Heart left ventricle (tissue), 16 donors: ENCODE results near the gene BCKDHB. TPM values are rescaled to one million over a fixed set of nuclear protein-coding genes. Genes with fewer than 3 reads are reported as not detected.

ENCODE experiments used
- ATAC-seq, 4 donors: fragments of 200-7000 bp; cut with Tn5 transposase; one replicate each; pipeline ENCODE4 v1.9.1; 2020 to 2022; ENCODE audit warnings: moderate library complexity in 4 of 4, mild to moderate bottlenecking in 3 of 4, moderate number of reproducible peaks in 1 of 4
- DNase-seq, 5 donors: peaks; one replicate each; pipeline ENCODE4 v3.0.0-alpha.2; 2020
- H3K27ac ChIP-seq, 12 donors: fragments of 200-600 bp; sonication (generic) in 4 of 12; one replicate each; pipeline versions ENCODE4 v1.5.0 to v1.8.0; 2016 to 2022; ENCODE audit warnings: mild to moderate bottlenecking in 2 of 12
- H3K27me3 ChIP-seq, 9 donors: fragments of 200-600 bp; sonication (generic) in 2 of 9; one replicate each; pipeline versions ENCODE4 v1.5.1 to v1.8.0; 2016 to 2022; ENCODE audit warnings: mild to moderate bottlenecking in 3 of 9
- H3K36me3 ChIP-seq, 9 donors: fragments of 200-600 bp; sonication (generic) in 2 of 9; one replicate each; pipeline versions ENCODE4 v1.5.0 to v1.8.0; 2018 to 2022; ENCODE audit warnings: mild to moderate bottlenecking in 2 of 9
- H3K4me1 ChIP-seq, 12 donors: fragments of 200-600 bp; sonication (generic) in 4 of 12; one replicate each; pipeline versions ENCODE4 v1.5.0 to v1.8.0; 2016 to 2022; ENCODE audit warnings: mild to moderate bottlenecking in 3 of 12
- H3K4me3 ChIP-seq, 12 donors: fragments of 200-600 bp; sonication (generic) in 4 of 12; one replicate each; pipeline versions ENCODE4 v1.5.0 to v1.8.0; 2017 to 2022; ENCODE audit warnings: mild to moderate bottlenecking in 9 of 12, moderate library complexity in 4 of 12
- H3K9me3 ChIP-seq, 12 donors: fragments of 200-600 bp; sonication (generic) in 4 of 12; one replicate each; pipeline versions ENCODE4 v1.5.0 to v1.8.0; 2016 to 2022; ENCODE audit warnings: mild to moderate bottlenecking in 1 of 12
- CTCF ChIP-seq, 12 donors: fragments of 200-600 bp; sonication (generic) in 4 of 12; IDR thresholded peaks; one replicate each; pipeline versions ENCODE4 v1.5.0 to v1.8.0; 2018 to 2022; ENCODE audit warnings: antibody characterized with exemption in 12 of 12, mild to moderate bottlenecking in 5 of 12
- POLR2A ChIP-seq, 2 donors: fragments of 450-650 bp; IDR thresholded peaks; one replicate each; pipeline ENCODE4 v1.6.1; 2017; ENCODE audit warnings: antibody characterized with exemption in 2 of 2, mild to moderate bottlenecking in 2 of 2, moderate library complexity in 2 of 2
- WGBS, 4 donors: extraction: QIAGEN DNeasy Blood & Tissue Kit in 2 of 4; methylation state at CpG; one replicate each; pipeline versions ENCODE4 v1.1.5 to v1.1.7; 2013 to 2018; 5-methylcytosine and 5-hydroxymethylcytosine counted together
- intact Hi-C, 10 donors: fragments of 100-400 bp; cut with DNase I; formaldehyde crosslinking; loops; one replicate each; pipeline versions ENCODE4 v1.11.1 to v1.14.2; 2022
- polyA plus RNA-seq, 2 donors: library from polyadenylated mRNA; stranded (reverse); fragments of 200-250 nt; gene quantifications; one replicate each; pipeline ENCODE4 v1.2.3, GENCODE V29; 2013
- total RNA-seq, 9 donors: library from RNA; depleted of rRNA in 2 of 9; stranded (reverse); fragments of >200 nt in 2 of 9; fragmentation: NEBNext Ultra II Directional in 3 of 9; extraction: Animal tissue kit (Norgen Biotek cat#: 25700) in 3 of 9; gene quantifications; one replicate each; pipeline versions ENCODE4 v1.1.0 to v1.2.4, GENCODE V29; 2016 to 2023
- donor health status: ischemic (EF 13 %, LVEDD 7.1; RV severe dilation, severe dysfunction).
- donor health status: healthy with polysubstance abuse.
- donor health status: DM: no; HTN: yes; CAD: no.
- donor health status: DM: no; HTN: no; CAD: no.
- donor health status: ischemic (EF 25% LVEDD 6.9; RV normal size, moderate dysfunction).
- donor health status: ischemic (EF 25% LVEDD 5.7; RV mildly dilated, moderate dysfunction).
- donor health status: healthy.
- donor health status: DM: yes; HTN: yes; CAD: no.
- donor health status: ischemic (EF 35%, LVEDD 5.7; RV mildly dilated, moderate dysfunction).
- donor health status: nonischemic (EF 11% LVEDD 7.7; RV severe dilation, severe dysfunction).
- donor health status: DM: yes; HTN: yes; CAD: no.
- donor health status: PGD.
- donor health status: ischemic (EF 29% LVEDD 5.4; RV normal size, mild dysfunction).
- donor health status: nonischemic (EF 23%, LVEDD 6.1; RV moderate dilation, normal function).

The BCKDHB gene
- total and polyA plus RNA-seq, 11 donors, result 10.1 to 41.9 (median 27.6) TPM

- TF ChIP-seq POLR2A (IDR thresholded peaks at IDR 0.05) (no peak), CTCF (IDR thresholded peaks at IDR 0.05) (no peak)
- 74 to 95% (median 90%) methylated on average over 4 of the region's 4 CpGs for WGBS, 4 donors
- ATAC-seq, result no peak
Measured at GRCh38 chr6:80272988-80273387, 166.5 kb downstream of the BCKDHB start.

GRCh38 chr6:80276861-80277260 lies 170.4 kb downstream of the BCKDHB start:
- H3K27me3 ChIP-seq, result no peaks in the 10 kb centered on the region
- ATAC-seq, result no peak
- H3K27ac ChIP-seq, result no peak overlapping the region
- intact Hi-C loops, result no loop called here
- no peaks in the 10 kb centered on the region for H3K4me1 ChIP-seq
- H3K36me3 ChIP-seq, result peaks cover 0 to 4% (median 0%) of the 10 kb centered on the region in 9 donors
- TF ChIP-seq POLR2A (IDR thresholded peaks at IDR 0.05) (no peak), CTCF (IDR thresholded peaks at IDR 0.05) (no peak)
- no peak overlapping the region for H3K4me3 ChIP-seq
- DNase-seq, result no peak
- H3K9me3 ChIP-seq, result no peaks in the 10 kb centered on the region
- 90 to 98% (median 93%) methylated on average over 2 of the region's 2 CpGs for WGBS, 4 donors

More at GRCh38 chr6:80272988-80273387, 166.5 kb downstream of the BCKDHB start:
- Histone ChIP-seq H3K36me3 (peaks cover 0 to 4% (median 0%) of the 10 kb centered on the region in 9 donors), H3K4me1 (no peaks in the 10 kb centered on the region), H3K9me3 (peaks cover 0 to 5% (median 0%) of the 10 kb centered on the region in 12 donors), H3K27ac (no peak overlapping the region), H3K4me3 (no peak overlapping the region), H3K27me3 (no peaks in the 10 kb centered on the region)
- DNase-seq, result no peak
- intact Hi-C loops, result no loop called here

- ATAC-seq (no peak), DNase-seq (no peak)
- Histone ChIP-seq H3K27me3 (no peaks in the 10 kb centered on the region), H3K4me3 (no peak overlapping the region), H3K36me3 (peaks cover 0 to 4% (median 0%) of the 10 kb centered on the region in 9 donors), H3K27ac (no peak overlapping the region), H3K4me1 (no peaks in the 10 kb centered on the region), H3K9me3 (no peaks in the 10 kb centered on the region)
- intact Hi-C loops, result no loop called here
- 95 to 98% (median 96%) methylated on average over 1 of the region's 1 CpG for WGBS, 4 donors
- no peak for TF ChIP-seq POLR2A (IDR thresholded peaks at IDR 0.05)
- TF ChIP-seq CTCF (IDR thresholded peaks at IDR 0.05), result no peak
Measured at GRCh38 chr6:80277501-80277900, 171.0 kb downstream of the BCKDHB start.

GRCh38 chr6:80280262-80281010 lies 174.0 kb downstream of the BCKDHB start:
- Histone ChIP-seq H3K27me3 (no peaks in the 10 kb centered on the region), H3K27ac (no peak overlapping the region), H3K36me3 (no peaks in the 10 kb centered on the region), H3K4me3 (no peak overlapping the region), H3K4me1 (no peaks in the 10 kb centered on the region), H3K9me3 (no peaks in the 10 kb centered on the region)
- ATAC-seq, result no peak
- TF ChIP-seq POLR2A (IDR thresholded peaks at IDR 0.05), result no peak
- no peak for TF ChIP-seq CTCF (IDR thresholded peaks at IDR 0.05)
- 75 to 80% (median 77%) methylated on average over 2 of the region's 2 CpGs for WGBS, 4 donors
- intact Hi-C loops, result no loop called here
- DNase-seq, result no peak
